A549 (cell line): ENCODE data around the gene BORA.

Source experiments
- BCL3 ChIP-seq: fragments of >200 bp; sonication (Bioruptor Twin); formaldehyde crosslinking; IDR thresholded peaks from 3 replicates; pipeline ENCODE4 v1.6.1; 2016
- EP300 ChIP-seq, 2 experiments: fragments of >200 bp; sonication (Bioruptor Twin); formaldehyde crosslinking; IDR thresholded peaks; 2 replicates in 1 of 2; 3 replicates in 1 of 2; pipeline ENCODE4 v1.6.1; 2016 to 2017
- HDAC2 ChIP-seq: fragments of 200-600 bp; sonication (generic); IDR thresholded peaks from 2 replicates; pipeline ENCODE4 v1.6.1; 2016
- JUN ChIP-seq, 2 experiments: fragments of >200 bp; sonication (Bioruptor Twin); formaldehyde crosslinking; IDR thresholded peaks; 2 replicates in 1 of 2; 3 replicates in 1 of 2; pipeline ENCODE4 v1.6.1; 2016 to 2017
- MYC ChIP-seq: IDR thresholded peaks from 2 replicates; pipeline ENCODE4 v1.6.1; 2012; ENCODE audit warnings: mild to moderate bottlenecking, inconsistent platforms, low read length, improper control_type of control experiment, borderline replicate concordance
- POLR2A ChIP-seq: IDR thresholded peaks from 2 replicates; pipeline ENCODE4 v1.6.1; 2012; ENCODE audit warnings: mild to moderate bottlenecking, low read length
- RCOR1 ChIP-seq: fragments of 150-350 bp; IDR thresholded peaks from 2 replicates; pipeline ENCODE4 v1.6.1; 2014; ENCODE audit warnings: antibody characterized with exemption, low read length, low read depth
- SREBF2 ChIP-seq: fragments of 450-650 bp; IDR thresholded peaks from 2 replicates; pipeline ENCODE4 v1.6.1; 2014; ENCODE audit warnings: mild to moderate bottlenecking, moderate library complexity
- ZSCAN20 ChIP-seq: fragments of 250-450 bp; sonication (Bioruptor Pico); IDR thresholded peaks from 2 replicates; pipeline ENCODE4 v1.8.0; 2022; ENCODE audit warnings: mild to moderate bottlenecking, moderate library complexity
- TF ChIP-seq, protein P1 (sequence below): fragments of >200 bp; sonication (Bioruptor Twin); formaldehyde crosslinking; IDR thresholded peaks from 3 replicates; pipeline ENCODE4 v1.5.1; 2016
- TF ChIP-seq, protein P2 (sequence below): IDR thresholded peaks from 2 replicates; pipeline ENCODE4 v1.6.1; 2012
- TF ChIP-seq, protein P3 (sequence below): IDR thresholded peaks from 2 replicates; pipeline ENCODE4 v1.6.1; 2012

GRCh38 chr13:72693832-72694231 lies 33.9 kb upstream of the BORA start:
- TF ChIP-seq, protein P1, sequence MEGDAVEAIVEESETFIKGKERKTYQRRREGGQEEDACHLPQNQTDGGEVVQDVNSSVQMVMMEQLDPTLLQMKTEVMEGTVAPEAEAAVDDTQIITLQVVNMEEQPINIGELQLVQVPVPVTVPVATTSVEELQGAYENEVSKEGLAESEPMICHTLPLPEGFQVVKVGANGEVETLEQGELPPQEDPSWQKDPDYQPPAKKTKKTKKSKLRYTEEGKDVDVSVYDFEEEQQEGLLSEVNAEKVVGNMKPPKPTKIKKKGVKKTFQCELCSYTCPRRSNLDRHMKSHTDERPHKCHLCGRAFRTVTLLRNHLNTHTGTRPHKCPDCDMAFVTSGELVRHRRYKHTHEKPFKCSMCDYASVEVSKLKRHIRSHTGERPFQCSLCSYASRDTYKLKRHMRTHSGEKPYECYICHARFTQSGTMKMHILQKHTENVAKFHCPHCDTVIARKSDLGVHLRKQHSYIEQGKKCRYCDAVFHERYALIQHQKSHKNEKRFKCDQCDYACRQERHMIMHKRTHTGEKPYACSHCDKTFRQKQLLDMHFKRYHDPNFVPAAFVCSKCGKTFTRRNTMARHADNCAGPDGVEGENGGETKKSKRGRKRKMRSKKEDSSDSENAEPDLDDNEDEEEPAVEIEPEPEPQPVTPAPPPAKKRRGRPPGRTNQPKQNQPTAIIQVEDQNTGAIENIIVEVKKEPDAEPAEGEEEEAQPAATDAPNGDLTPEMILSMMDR = no peak
- TF ChIP-seq ZSCAN20 (CRISPR knock-in tag) (no peak), POLR2A (no peak), MYC (no peak), RCOR1 (no peak), HDAC2 (no peak), EP300 (IDR thresholded peaks at IDR 0.05) (no peak), JUN (IDR thresholded peaks at IDR 0.05) (no peak), SREBF2 (no peak), BCL3 (no peak)
- TF ChIP-seq, protein P2, sequence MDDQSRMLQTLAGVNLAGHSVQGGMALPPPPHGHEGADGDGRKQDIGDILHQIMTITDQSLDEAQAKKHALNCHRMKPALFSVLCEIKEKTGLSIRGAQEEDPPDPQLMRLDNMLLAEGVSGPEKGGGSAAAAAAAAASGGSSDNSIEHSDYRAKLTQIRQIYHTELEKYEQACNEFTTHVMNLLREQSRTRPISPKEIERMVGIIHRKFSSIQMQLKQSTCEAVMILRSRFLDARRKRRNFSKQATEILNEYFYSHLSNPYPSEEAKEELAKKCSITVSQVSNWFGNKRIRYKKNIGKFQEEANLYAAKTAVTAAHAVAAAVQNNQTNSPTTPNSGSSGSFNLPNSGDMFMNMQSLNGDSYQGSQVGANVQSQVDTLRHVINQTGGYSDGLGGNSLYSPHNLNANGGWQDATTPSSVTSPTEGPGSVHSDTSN = no peak
- TF ChIP-seq, protein P3, sequence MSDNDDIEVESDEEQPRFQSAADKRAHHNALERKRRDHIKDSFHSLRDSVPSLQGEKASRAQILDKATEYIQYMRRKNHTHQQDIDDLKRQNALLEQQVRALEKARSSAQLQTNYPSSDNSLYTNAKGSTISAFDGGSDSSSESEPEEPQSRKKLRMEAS = no peak
